G401.6 (cell line): ENCODE results near the gene C11orf87.

ENCODE experiments used
- FAIRE-seq: peaks from 2 replicates; lab custom pipeline; 2012; peaks lifted over from hg19 to GRCh38; lab: Jason Lieb, UNC

C11orf87 gene

DNA sequence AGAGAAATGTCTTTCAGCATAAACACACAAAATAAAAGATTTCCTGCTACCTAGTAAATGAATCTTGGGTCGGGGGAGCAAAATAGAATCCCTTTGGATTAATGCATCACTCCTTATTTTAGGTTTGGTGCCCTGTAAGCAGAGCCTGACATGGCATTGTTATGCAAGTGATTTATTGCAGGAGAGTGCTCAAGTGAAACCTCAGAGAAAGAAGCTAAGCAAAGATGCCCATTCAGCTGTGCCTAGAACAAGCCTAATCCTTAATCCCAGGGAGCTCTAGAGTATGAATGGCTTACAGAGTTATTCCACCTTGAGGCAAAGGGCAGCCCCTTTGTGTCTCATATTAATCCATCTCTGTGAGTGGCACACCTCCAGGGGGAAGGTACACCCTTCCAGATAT is 21.1 kb downstream of the C11orf87 start:
- FAIRE-seq = no peak

DNA sequence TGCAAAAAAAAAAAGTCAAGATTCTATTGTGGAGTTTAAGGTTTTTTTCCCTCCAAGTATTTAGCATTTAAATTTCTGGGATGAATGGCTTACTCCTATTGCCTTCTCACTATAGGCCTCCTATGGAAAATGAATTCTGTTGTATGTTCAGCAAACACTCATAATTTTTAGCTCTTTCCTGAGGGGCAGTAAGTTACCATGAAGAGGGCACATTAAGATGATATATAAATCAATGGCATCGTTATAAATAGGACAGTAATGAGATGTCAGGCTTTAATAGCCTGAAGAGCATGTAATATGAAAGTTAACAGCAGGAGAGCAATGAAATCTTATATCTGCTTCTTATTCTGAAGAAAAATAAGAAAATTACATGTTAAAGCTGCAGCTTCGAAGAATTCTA is 32.9 kb downstream of the C11orf87 start:
- no peak for FAIRE-seq
